Subcutaneous adipose tissue (tissue), 4 donors: ENCODE measurements around the gene CARD18. TPM values are rescaled to one million over a fixed set of nuclear protein-coding genes. Genes with fewer than 3 reads are reported as not detected.

Experiments used
- CTCF ChIP-seq: fragments of 450-650 bp; IDR thresholded peaks from one replicate; pipeline ENCODE4 v1.5.1; 2016; ENCODE audit warnings: low read depth, mild to moderate bottlenecking, control low read depth, antibody characterized with exemption, moderate library complexity
- total RNA-seq, 4 donors: library from RNA; depleted of rRNA; stranded (reverse); fragments of >200 nt; gene quantifications; one replicate each; pipeline ENCODE4 v1.1.0, GENCODE V29; 2016

CARD18 gene
- total RNA-seq, 4 donors from 2014 or later, result not detected

GRCh38 chr11:105168457-105168856 is 28.9 kb upstream of the CARD18 start:
- TF ChIP-seq CTCF, result no peak

GRCh38 chr11:105167244-105167643 is 27.7 kb upstream of the CARD18 start:
- no peak for TF ChIP-seq CTCF

- no peak for TF ChIP-seq CTCF
Measured at GRCh38 chr11:105164208-105164607, 24.6 kb upstream of the CARD18 start.

GRCh38 chr11:105162506-105162905 is 22.9 kb upstream of the CARD18 start:
- TF ChIP-seq CTCF, result no peak

GRCh38 chr11:105158436-105158835 is 18.9 kb upstream of the CARD18 start:
- TF ChIP-seq CTCF, result no peak

GRCh38 chr11:105156720-105157119 is 17.2 kb upstream of the CARD18 start:
- no peak for TF ChIP-seq CTCF

GRCh38 chr11:105156231-105156630 is 16.7 kb upstream of the CARD18 start:
- TF ChIP-seq CTCF, result no peak
